Measurements from ENCODE around the gene HDAC11.
"Not testable (repeated sequence)": the region's sequence is repeated elsewhere in the genome, so short reads cannot be mapped to it uniquely, and the experiment has no call there.

The HDAC11 gene

DNA sequence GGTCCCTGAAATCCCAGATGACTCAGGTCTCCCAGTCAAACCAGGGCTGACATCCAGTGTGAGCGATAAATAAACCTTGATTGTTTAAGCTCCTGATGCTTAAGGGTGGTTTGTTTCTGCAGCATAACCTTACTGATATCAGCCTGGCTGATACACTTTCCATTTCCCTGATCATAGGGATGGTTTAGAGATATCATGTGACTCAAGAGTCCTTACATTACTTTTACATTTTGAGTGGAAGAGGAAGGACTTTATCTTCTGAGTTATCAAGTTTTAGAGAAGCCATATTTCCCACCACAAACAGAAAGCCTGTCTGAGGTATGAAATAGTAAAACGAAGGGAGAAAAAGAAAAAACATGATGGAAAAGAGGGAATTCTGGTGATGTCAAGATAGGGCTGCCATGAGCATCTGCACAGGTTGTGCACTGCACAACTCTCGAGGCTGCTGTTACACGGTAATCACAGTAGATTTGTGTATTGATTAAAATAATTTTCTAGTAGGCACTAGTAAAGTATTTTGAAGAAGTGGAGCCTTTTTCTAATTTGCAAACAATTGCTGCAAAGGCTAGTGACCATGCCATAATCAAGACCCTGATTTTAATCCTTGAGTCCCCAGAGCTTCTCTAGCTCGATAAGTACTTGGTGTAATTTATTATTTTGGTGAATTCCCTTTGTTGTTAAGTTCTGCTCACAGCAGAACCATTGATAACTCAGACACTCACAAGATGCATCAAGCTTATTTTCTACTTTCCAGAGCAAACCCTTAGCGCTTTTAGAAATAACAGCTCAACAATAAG, 34.7 kb downstream of the HDAC11 start:
- no peak overlapping the region for H3K4me3 ChIP-seq (ENCODE audit: low read length)
- no peak for TF ChIP-seq ZNF274 (IDR thresholded peaks at IDR 0.05; ENCODE audit: low read depth, low read length)

DNA sequence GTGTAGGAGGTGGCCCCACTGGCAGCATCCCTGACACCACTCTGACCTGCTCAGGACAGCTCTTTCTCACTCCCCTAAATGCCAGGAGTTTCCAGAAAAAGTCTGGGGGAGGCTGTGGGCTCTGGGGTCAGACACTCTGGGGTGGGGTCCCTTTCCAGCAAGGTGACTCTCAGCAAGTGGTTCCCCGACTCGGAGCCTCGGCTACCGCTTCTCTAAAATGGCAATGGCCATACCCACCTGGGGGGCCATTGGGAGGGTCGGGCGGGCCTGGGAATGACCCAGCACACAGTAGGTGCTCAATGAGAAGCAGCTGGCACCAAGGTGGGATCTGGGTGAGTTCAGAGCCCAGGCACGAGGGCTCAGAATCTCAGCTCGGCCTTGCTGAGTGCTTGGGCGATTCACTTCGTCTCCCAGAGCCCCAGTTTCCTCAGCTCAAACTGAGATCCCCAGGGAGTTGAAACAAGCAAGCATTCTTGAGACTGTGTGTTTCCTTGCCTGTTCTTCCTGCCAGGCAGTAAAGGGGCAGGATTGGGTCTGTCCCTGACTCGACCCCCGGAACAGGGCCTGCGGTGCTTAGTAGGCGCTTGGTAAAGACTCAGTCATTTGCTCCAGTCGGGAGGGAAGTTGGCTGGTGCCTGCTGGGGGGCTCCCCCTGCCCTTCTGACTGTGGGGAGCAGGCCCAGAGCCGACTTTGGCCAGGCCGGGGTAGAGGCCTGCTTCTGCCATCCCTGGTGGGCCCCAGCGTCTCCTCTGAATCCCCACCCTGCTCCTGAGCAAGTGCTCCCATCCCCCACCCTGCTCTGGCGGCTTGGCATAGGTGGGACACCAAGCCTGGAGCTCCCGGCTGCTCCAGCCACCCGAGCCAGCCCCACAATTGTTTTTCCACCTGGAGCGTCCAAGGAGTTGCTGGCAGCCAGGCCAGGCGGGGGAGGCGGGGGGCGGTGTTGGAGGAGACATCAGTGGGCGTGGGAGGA, 36.0 kb downstream of the HDAC11 start:
- H3K4me3 ChIP-seq (ENCODE audit: low read length), result no peak overlapping the region
- no peak for TF ChIP-seq ZNF274 (IDR thresholded peaks at IDR 0.05; ENCODE audit: low read depth, low read length)

DNA sequence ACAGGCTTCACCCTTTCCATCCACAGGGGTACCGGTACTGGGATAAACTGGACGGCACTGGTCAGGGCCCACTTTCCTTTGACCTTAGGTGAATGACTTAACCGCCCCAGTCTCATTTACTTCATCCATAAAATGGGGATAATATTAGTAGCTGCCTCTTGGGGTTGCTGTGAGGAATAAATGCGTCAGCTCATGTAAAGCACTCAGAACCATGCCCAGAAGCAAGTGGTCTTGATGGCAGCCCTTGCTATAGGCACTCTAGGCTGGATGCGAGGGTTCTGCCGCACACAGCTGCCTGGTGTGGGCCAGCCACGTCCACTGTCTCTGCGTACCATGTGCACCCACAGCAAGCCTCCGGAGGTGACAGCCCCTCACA, 36.6 kb downstream of the HDAC11 start:
- TF ChIP-seq ZNF274 (IDR thresholded peaks at IDR 0.05; ENCODE audit: low read depth, low read length), result no peak
- no peak overlapping the region for H3K4me3 ChIP-seq (ENCODE audit: low read length)

DNA sequence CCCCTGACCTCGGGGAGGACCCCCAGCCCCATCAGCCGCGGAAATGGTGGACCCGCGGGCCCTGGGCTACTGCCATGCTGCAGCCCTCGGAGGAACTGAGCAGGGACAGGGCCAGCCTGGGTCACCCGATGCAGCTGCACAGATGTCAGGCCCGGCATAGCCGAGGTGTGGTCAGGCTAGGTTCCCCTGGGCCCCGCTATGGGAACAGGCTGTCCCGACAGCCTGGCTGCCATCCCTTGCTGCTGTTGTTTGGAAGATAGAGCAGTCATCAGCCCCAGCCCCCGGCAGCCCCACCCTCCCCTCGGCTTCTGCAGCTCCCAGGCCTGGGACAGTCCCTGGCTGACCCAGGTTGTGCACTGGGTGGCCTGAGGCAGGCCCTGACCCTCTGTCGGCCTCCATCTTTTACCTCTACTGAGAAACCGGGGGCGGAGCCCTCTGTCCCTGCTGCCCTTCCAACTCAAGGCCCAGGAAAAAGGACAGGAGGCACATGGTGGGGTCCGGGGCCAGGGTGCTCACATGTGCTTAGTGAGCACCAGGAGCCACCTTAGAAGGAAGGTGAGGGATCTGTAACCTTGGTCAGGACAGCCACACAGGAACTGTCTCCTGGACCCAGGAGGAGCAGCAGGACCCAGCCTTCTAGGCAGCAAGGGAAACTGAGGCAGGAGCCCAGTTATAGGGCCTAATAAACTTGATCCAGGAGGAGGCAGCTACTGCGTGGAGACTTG, 37.3 kb downstream of the HDAC11 start:
- no peak overlapping the region for H3K4me3 ChIP-seq (ENCODE audit: low read length)
- TF ChIP-seq ZNF274 (IDR thresholded peaks at IDR 0.05; ENCODE audit: low read depth, low read length), result no peak

DNA sequence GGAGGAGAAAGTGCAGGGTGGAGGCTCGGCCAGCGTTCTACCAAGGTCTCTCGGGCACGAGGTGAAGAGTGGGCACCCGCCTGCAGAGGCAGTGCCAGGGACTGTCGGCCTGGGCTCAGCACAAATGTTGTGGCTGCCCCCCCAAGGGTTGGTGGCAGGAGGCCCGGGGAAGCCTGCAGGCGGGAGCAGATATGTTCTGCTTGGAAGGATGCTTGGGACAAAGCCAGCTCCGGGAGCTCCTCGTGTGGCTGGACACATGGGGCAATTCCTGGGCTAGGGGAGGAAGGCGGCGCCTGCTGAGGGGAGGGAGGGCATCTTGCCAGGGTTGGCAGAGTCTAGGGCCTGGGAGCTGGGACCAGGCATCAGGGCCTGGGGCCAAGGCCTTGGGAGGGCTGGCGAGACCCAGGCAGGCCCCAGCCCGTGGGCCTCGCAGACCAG, 38.4 kb downstream of the HDAC11 start:
- H3K4me3 ChIP-seq (ENCODE audit: low read length), result no peak overlapping the region
- no peak for TF ChIP-seq ZNF274 (IDR thresholded peaks at IDR 0.05; ENCODE audit: low read depth, low read length)

DNA sequence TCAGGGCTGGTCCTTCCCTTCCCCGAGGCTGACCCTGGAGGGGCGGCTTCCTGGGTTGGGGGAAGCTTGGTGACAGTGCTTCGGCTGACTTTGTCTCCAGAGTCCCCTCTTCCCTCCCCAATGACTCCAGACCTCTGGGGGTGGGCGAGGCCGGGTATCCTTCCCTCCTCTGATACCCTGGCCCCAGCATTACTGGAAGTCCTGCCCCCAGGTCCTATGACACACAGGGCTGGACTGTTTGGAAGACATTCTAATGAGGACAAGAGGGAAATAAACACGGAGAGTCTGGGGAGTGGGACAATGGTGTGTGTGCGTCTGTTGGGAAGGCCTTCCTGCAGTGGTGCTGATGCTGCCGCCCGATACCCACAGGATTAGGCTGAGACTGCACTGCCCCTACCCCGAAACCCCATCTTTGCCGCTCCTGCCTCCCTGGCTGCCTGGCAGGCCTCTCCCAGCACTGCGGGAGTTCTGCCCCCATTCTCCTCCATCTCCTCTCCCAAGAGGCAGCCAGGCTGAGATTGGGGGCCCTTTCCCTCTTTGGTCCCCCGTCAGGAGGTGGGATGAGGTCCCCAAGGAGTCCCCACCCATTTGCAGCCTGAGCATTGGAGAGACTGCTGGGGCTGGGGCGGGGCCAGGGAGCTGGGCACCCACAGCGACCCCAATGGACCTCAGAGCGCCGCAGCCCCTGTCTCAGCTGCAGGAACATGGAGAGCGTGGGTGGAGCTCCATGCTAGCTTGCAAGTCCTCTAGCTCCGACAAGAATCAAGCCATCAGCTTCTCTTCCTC, 39.1 kb downstream of the HDAC11 start:
- no peak overlapping the region for H3K4me3 ChIP-seq (ENCODE audit: low read length)
- no peak for TF ChIP-seq ZNF274 (IDR thresholded peaks at IDR 0.05; ENCODE audit: low read depth, low read length)

DNA sequence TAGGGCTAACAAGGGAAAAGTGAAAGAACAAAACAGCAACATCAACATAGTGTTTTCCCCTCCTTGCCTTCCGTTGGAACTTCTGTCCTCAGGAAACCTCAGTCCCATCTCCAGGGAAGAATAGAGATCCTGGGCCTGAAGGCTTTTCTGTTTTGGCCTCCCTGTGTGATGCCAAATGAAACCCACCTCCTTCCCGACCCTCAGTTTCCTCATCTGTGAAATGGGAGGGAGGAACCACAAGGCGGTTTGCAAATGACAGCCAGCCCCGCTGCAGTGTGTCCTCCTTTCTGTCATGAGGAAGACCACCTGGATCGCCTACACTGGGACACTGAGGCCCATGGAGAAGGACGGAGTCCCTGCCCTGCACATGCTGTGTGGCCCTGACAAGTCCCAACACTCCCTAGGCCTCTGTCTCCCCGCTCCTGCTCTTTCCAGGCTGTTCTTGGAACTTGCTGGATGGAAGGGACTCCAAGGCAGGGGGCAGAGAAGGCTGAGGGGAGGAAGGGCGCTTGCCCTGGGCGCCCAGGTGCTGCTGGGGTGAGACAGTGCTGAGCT, 40.3 kb downstream of the HDAC11 start:
- no peak for TF ChIP-seq ZNF274 (IDR thresholded peaks at IDR 0.05; ENCODE audit: low read depth, low read length)

DNA sequence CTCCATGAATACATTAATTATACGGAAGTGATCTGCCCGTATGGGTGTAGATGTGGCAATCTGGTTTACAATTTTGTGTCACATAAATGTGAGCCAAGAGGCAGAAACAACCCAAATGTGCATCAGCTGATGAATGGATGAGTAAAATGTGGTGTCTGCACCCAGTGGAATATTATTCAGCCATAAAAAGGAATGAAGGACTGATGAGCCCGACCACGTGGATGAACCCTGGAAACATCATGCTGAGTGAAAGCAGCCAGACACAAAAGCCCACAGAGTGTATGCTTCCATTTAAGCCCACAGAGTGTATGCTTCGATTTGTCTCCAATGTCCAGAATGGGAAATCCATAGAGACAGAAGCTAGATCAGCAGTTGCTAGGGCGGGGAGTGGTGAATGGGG, 41.2 kb downstream of the HDAC11 start:
- no peak overlapping the region for H3K4me3 ChIP-seq (ENCODE audit: low read length)
- TF ChIP-seq ZNF274 (IDR thresholded peaks at IDR 0.05; ENCODE audit: low read depth, low read length), result no peak

More for the DNA sequence above, 40.3 kb downstream of the HDAC11 start:
- H3K4me3 ChIP-seq (ENCODE audit: low read length), result no peak overlapping the region

DNA sequence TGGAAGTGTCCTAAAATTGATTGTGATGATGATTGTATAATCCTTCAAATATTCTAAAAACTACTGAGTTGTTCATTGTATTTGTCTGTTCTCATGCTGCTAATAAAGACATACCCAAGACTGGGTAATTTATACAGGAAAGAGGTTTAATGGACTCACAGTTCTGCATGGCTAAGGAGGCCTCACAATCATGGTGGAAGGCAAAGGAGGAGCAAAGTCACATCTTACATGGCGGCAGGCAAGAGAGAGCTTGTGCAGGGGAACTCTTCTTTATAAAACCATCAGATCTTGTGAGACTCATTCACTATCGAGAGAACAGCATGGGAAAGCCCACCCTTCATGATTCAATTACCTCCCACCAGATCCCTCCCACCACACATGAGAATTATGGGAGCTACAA, 41.6 kb downstream of the HDAC11 start:
- not testable (repeated sequence) for H3K4me3 ChIP-seq (ENCODE audit: low read length)

DNA sequence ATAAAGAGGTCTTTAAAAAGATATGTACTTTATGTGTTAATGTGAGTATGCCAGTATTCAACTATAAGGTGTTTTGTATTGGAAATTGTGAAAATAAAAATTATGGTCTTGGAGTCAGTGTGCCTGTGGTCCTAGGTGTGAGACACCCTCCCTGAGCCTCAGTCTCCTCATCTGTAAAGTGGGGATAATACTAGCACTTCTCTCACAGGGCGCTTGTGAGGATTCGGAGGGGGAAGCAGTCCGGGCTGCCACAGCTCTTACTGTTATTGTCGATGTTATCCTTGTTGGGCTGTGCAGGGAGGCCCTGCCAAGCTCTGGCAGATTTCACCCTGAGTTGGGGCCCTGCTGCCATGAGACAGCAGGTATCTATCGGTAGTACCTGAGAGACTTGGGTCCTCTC, 42.1 kb downstream of the HDAC11 start:
- no peak for TF ChIP-seq ZNF274 (IDR thresholded peaks at IDR 0.05; ENCODE audit: low read depth, low read length)
- H3K4me3 ChIP-seq (ENCODE audit: low read length), result no peak overlapping the region

DNA sequence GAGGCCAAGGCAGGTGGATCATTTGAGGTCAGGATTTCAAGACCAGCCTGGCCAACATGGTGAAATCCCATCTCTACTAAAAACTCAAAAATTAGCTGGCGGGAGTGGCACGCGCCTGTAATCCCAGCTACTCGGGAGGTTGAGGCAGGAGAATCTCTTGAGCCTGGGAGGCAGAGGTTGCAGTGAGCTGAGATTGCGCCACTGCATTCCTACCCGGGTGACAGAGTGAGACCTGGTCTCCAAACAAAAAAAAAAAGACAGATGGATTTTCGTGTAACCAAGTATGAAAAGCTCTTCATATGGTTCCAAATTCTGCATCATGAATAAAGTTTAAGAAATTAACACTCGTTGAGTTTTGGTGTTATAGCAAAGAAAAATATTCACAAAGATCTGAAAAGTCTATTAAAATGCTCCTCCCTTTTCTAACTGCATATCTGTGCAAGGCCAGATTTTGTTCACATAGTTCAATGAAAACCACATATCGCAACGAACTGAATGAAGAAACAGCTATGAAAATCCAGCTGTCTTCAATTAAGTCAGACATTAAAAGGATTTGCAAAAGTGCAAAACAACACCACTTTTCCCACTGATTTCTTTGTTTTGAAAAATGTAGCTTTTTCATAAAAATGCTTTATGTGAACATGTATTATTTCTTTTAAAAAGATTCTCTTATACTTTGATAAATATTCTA, 45.0 kb downstream of the HDAC11 start:
- TF ChIP-seq ZNF274 (IDR thresholded peaks at IDR 0.05; ENCODE audit: low read depth, low read length), result no peak

DNA sequence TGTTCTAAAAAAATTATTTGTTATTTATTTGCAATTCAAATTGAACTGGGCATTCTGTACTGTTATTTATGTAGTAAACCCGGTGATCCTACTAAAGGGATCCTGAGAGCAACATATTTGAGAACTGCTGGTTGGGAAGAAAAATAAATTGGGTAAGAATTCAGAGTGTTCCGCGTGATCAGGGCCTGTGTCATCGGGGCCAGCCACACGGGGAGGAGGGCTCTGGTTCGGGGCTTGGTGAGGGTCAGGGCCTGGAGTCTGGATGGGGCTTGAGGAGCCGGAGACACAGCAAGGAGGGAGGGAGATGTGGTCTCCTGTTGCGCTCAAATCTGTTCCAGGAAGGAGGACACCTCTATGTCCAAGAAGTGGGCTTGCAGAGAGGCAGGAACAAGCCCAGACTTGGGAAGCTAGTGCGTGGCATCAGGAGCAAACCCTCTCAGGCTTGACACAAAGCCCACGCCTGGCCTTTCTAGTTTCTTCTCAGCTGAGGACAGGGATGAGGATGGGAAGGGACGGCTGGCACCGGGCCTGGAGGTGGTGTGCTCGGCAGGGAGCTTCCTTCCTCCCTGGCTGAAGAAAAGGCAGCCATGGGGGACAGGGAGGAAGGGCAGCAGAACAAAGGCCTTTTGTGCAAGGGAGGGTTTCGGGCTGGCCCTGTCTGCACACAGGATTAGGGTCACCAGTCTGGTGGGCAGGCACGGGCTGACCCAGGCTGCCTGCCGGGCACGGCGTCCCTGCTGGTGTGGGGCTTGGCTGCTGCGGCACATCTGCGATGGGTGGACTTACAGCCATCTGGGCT, 45.9 kb downstream of the HDAC11 start:
- no peak overlapping the region for H3K4me3 ChIP-seq (ENCODE audit: low read length)
- no peak for TF ChIP-seq ZNF274 (IDR thresholded peaks at IDR 0.05; ENCODE audit: low read depth, low read length)

More for the DNA sequence above, 45.0 kb downstream of the HDAC11 start:
- no peak overlapping the region for H3K4me3 ChIP-seq (ENCODE audit: low read length)

Measured in GM08714 (cell line).